ENCODE results near the gene RAD51B.

GRCh38 chr14:68439676-68440075, 620.1 kb downstream of the RAD51B start:
- TF ChIP-seq, protein P1, sequence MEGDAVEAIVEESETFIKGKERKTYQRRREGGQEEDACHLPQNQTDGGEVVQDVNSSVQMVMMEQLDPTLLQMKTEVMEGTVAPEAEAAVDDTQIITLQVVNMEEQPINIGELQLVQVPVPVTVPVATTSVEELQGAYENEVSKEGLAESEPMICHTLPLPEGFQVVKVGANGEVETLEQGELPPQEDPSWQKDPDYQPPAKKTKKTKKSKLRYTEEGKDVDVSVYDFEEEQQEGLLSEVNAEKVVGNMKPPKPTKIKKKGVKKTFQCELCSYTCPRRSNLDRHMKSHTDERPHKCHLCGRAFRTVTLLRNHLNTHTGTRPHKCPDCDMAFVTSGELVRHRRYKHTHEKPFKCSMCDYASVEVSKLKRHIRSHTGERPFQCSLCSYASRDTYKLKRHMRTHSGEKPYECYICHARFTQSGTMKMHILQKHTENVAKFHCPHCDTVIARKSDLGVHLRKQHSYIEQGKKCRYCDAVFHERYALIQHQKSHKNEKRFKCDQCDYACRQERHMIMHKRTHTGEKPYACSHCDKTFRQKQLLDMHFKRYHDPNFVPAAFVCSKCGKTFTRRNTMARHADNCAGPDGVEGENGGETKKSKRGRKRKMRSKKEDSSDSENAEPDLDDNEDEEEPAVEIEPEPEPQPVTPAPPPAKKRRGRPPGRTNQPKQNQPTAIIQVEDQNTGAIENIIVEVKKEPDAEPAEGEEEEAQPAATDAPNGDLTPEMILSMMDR (IDR thresholded peaks at IDR 0.05 in 2 of 3, conservative IDR thresholded peaks at IDR 0.05 in 1 of 3; ENCODE audit: insufficient read depth in 2 of 3, low read depth in 1 of 3, low read length in 3 of 3), result no peak
- TF ChIP-seq ZFPM2 (CRISPR knock-in tag; IDR thresholded peaks at IDR 0.05) (no peak), FOXK2 (conservative IDR thresholded peaks at IDR 0.05 in 1 of 2, IDR thresholded peaks at IDR 0.05 in 1 of 2; ENCODE audit: low read depth in 2 of 2) (no peak), ZBTB33 (CRISPR knock-in tag; IDR thresholded peaks at IDR 0.05) (no peak), TSC22D4 (tag; IDR thresholded peaks at IDR 0.05) (no peak), EP300 (IDR thresholded peaks at IDR 0.05; ENCODE audit: low read length) (no peak), ZFP36 (IDR thresholded peaks at IDR 0.05; ENCODE audit: low read depth, low read length, partially characterized antibody) (no peak), SAFB2 (IDR thresholded peaks at IDR 0.05; ENCODE audit: borderline replicate concordance, low read depth, low read length, severe bottlenecking) (no peak), MXD1 (CRISPR knock-in tag; IDR thresholded peaks at IDR 0.05; ENCODE audit: borderline replicate concordance, poor library complexity, severe bottlenecking) (no peak)
- TF ChIP-seq, protein P2, sequence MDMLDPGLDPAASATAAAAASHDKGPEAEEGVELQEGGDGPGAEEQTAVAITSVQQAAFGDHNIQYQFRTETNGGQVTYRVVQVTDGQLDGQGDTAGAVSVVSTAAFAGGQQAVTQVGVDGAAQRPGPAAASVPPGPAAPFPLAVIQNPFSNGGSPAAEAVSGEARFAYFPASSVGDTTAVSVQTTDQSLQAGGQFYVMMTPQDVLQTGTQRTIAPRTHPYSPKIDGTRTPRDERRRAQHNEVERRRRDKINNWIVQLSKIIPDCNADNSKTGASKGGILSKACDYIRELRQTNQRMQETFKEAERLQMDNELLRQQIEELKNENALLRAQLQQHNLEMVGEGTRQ (CRISPR knock-in tag; IDR thresholded peaks at IDR 0.05), result no peak
- TF ChIP-seq, protein P3, sequence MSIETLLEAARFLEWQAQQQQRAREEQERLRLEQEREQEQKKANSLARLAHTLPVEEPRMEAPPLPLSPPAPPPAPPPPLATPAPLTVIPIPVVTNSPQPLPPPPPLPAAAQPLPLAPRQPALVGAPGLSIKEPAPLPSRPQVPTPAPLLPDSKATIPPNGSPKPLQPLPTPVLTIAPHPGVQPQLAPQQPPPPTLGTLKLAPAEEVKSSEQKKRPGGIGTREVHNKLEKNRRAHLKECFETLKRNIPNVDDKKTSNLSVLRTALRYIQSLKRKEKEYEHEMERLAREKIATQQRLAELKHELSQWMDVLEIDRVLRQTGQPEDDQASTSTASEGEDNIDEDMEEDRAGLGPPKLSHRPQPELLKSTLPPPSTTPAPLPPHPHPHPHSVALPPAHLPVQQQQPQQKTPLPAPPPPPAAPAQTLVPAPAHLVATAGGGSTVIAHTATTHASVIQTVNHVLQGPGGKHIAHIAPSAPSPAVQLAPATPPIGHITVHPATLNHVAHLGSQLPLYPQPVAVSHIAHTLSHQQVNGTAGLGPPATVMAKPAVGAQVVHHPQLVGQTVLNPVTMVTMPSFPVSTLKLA (conservative IDR thresholded peaks at IDR 0.05), result no peak

Data from K562 (cell line).